HG03066 (cell line): Measurements from ENCODE around the gene BATF.
A peak's percentile ranks its signal among the peaks of the same experiment; 100 is the strongest.
"Not testable (repeated sequence)": the region's sequence is repeated elsewhere in the genome, so short reads cannot be mapped to it uniquely, and the experiment has no call there.

Source experiments
- ATAC-seq: cut with Tn5 transposase; IDR thresholded peaks from one replicate; pipeline ENCODE4 v1.9.1; 2021; ENCODE audit warnings: low read depth; ENCODE audit not compliant: unreplicated experiment

BATF gene

GRCh38 chr14:75522224-75522982 lies at the start of gene BATF:
TSS of gene BATF (plus strand) at chr14:75522469. CDS start at chr14:75522683, 214 bp downstream.
- ATAC-seq: peak; percentile 68

GRCh38 chr14:75474127-75474526 lies 48.1 kb upstream of the BATF start:
- ATAC-seq: not testable (repeated sequence)

GRCh38 chr14:75476274-75476995 lies 45.8 kb upstream of the BATF start:
- no peak for ATAC-seq

- no peak for ATAC-seq
Measured at GRCh38 chr14:75477881-75478280, 44.4 kb upstream of the BATF start.

GRCh38 chr14:75479770-75480600 lies 42.3 kb upstream of the BATF start:
- ATAC-seq: peak; percentile 68

GRCh38 chr14:75482366-75482765 lies 39.9 kb upstream of the BATF start:
- ATAC-seq: no peak

- ATAC-seq: no peak
Measured at GRCh38 chr14:75484711-75485429, 37.4 kb upstream of the BATF start.

GRCh38 chr14:75486318-75486717 lies 36.0 kb upstream of the BATF start:
- no peak for ATAC-seq

DNA sequence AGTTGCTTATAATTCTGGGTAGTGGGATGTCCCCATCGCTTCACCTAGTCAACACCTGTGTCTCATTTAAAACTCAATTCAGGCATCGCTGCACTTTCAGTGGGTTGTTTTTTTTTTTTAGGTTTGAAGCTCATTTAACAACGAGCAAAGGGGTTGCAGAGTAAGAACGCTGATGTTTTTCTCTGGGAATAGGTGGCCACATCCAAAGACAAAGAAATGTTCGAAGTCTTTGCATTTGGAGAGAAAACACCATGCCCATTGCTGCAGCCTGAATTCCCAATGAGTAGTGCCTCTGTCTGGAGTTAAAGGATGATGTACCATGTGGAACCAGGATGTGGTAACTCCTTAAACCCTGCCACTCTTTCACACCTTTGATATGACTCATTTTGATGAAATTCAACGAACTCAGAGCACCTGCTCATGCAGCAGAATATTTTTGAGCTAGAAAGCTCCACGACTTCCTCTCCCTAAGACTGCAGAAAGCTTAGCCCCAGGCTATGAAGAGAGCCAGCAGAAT lies 35.1 kb upstream of the BATF start:
- peak; percentile 77 for ATAC-seq

- no peak for ATAC-seq
Measured at GRCh38 chr14:75489480-75489837, 32.8 kb upstream of the BATF start.

- no peak for ATAC-seq
Measured at GRCh38 chr14:75491376-75491978, 30.8 kb upstream of the BATF start.

- no peak for ATAC-seq
Measured at GRCh38 chr14:75492832-75493591, 29.3 kb upstream of the BATF start.

DNA sequence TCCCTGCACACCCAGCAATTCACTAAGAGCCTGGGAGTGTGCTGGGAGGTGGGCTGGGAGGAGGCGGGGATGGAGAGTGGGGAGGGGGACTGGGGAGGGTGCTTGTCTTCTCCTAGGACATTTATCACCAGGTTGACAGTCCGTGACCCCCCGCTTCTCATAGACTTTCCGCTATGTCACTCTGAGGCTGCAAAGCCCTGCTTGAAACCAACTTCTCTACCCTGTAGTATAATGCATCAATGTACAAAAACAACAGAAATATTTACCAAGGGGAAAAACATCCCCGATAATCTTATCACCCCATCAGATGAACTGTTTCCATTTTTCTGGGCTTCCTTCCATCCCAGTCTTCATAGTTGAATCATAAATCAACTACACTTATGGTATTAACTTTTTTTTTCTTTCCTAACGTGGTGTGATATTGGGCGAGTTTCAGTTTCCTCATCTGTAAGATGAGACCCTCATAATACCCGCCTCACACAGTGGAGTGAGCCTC lies 28.6 kb upstream of the BATF start:
- ATAC-seq: no peak

- ATAC-seq: no peak
Measured at GRCh38 chr14:75494896-75495295, 27.4 kb upstream of the BATF start.

- ATAC-seq: no peak
Measured at GRCh38 chr14:75495399-75495798, 26.9 kb upstream of the BATF start.

DNA sequence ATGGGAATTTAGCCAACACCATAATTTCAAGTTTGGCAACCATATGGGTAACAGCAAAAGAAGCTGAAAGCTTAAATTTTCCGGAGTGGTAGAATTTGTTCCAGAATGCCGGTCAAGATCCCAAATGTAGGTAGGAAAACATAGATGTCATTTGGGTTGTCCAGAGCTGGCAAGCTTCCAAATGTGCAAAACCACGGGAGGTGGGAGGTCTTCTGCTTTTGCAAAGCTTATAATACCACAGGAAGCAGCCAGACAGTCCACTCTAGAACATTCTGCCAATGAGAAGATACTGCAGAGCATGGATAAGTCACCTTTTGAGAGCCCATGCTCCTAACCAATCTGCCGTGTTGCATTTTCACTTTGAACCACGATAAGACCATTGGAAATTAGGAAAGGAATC lies 26.4 kb upstream of the BATF start:
- no peak for ATAC-seq

GRCh38 chr14:75496755-75497154 lies 25.5 kb upstream of the BATF start:
- no peak for ATAC-seq

DNA sequence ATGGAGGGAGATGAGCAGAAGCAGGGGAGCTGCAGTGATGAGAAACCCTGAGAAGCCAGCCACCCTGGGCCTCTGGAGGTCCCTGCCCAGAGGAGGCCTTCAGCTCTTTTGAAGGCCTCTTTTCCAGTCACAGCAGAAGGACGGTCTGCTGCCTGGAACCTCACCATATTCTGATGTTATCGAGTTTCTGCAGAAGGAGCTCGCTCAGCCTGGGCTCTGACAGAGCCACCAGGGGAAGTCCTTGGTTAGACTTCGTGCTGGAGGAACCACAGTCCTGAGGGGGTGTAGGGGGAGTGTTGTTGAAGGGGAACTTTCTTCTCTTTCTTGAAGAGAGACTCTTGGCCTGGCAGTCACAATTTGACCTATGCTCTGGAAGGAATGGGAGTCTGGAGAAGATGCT lies 25.1 kb upstream of the BATF start:
- ATAC-seq: no peak

GRCh38 chr14:75497701-75498100 lies 24.6 kb upstream of the BATF start:
- no peak for ATAC-seq
